HCT116 (cell line): Measurements from ENCODE around the gene SCAND1.

Source experiments
- ATF3 ChIP-seq: IDR thresholded peaks from 2 replicates; pipeline ENCODE4 v1.6.1; 2012
- CBX3 ChIP-seq: IDR thresholded peaks from 2 replicates; pipeline ENCODE4 v1.6.1; 2012; ENCODE audit warnings: low read depth
- CTCF ChIP-seq, 3 experiments: fragments of 200-600 bp in 1 of 3; sonication (generic) in 1 of 3; IDR thresholded peaks in 2 of 3; conservative IDR thresholded peaks in 1 of 3; 2 replicates each; pipeline ENCODE4 v1.5.1; 2012 to 2017; ENCODE audit warnings: low read depth in 2 of 3, low read length in 2 of 3, antibody characterized with exemption in 1 of 3, borderline replicate concordance in 1 of 3, control low read depth in 1 of 3, mild to moderate bottlenecking in 1 of 3, mixed read lengths in 1 of 3, mixed run types in 1 of 3, moderate library complexity in 1 of 3; ENCODE audit not compliant: insufficient read depth in 1 of 3
- EGR1 ChIP-seq: IDR thresholded peaks from 2 replicates; pipeline ENCODE4 v1.6.1; 2012; ENCODE audit warnings: low read depth
- EZH2 ChIP-seq: fragments of 200-600 bp; sonication (generic); IDR thresholded peaks from 2 replicates; pipeline ENCODE4 v1.6.1; 2017; ENCODE audit warnings: antibody characterized with exemption, mixed run types
- MAX ChIP-seq: IDR thresholded peaks from 2 replicates; pipeline ENCODE4 v1.6.1; 2012
- POLR2A ChIP-seq: IDR thresholded peaks from 2 replicates; pipeline ENCODE4 v1.7.0; 2011; ENCODE audit warnings: borderline replicate concordance; ENCODE audit not compliant: insufficient read depth, insufficient read length; ENCODE audit errors: extremely low read depth
- POLR2AphosphoS5 ChIP-seq: IDR thresholded peaks from 2 replicates; pipeline ENCODE4 v1.6.1; 2011; ENCODE audit warnings: mild to moderate bottlenecking, low read depth, low read length, moderate library complexity
- SP1 ChIP-seq: IDR thresholded peaks from 2 replicates; pipeline ENCODE4 v1.6.1; 2012; ENCODE audit warnings: low read depth
- SRF ChIP-seq: IDR thresholded peaks from 2 replicates; pipeline ENCODE4 v1.6.1; 2012; ENCODE audit warnings: low read depth
- ZBTB33 ChIP-seq: IDR thresholded peaks from 2 replicates; pipeline ENCODE4 v1.6.1; 2011; ENCODE audit warnings: mild to moderate bottlenecking, low read length, moderate library complexity; ENCODE audit not compliant: insufficient replicate concordance; ENCODE audit errors: extremely low read depth
- ZNF274 ChIP-seq: fragments of 200-500 bp; sonication (Bioruptor generic); IDR thresholded peaks from 2 replicates; pipeline ENCODE4 v1.6.1; 2014; ENCODE audit warnings: mild to moderate bottlenecking, low read depth, low read length, inconsistent platforms

- TF ChIP-seq MAX (no peak), POLR2AphosphoS5 (no peak), POLR2A (no peak), CTCF (IDR thresholded peaks at IDR 0.05 in 2 of 3, conservative IDR thresholded peaks at IDR 0.05 in 1 of 3; ENCODE audit: borderline replicate concordance in 1 of 3, insufficient read depth in 1 of 3, low read depth in 2 of 3, low read length in 2 of 3) (no peak), ATF3 (no peak), EZH2 (no peak), EGR1 (no peak), ZNF274 (no peak), ZBTB33 (no peak), SP1 (no peak), CBX3 (no peak), SRF (no peak)
Measured at GRCh38 chr20:35910254-35910653, 44.0 kb downstream of the SCAND1 start.
